ENCODE results near the gene INO80C.
"Not testable (repeated sequence)": the region's sequence is repeated elsewhere in the genome, so short reads cannot be mapped to it uniquely, and the experiment has no call there.

INO80C gene

GRCh38 chr18:35458677-35459441 lies 38.9 kb downstream of the INO80C start:
- DNase-seq: peak; percentile 43 to 45

DNA sequence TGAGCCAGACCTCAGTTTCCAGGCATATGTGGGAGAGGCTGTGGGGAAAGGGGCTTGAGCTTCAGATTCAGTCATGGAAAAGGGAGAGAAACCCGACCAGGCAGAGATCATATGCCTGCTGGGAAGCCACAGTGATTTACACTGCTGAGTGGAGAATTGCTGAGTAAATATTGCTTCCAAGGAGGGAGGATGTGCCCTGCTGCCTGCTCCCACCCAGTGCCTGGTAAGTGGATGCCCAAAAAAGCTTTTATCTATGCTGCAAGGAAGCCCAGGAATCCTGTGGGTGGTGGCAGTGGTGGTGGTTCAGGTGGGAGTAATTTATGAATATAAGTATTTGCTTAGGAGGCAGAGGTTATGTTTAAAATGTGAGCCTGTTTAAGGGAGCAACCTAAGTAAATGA lies 39.5 kb downstream of the INO80C start:
- DNase-seq: no peak

DNA sequence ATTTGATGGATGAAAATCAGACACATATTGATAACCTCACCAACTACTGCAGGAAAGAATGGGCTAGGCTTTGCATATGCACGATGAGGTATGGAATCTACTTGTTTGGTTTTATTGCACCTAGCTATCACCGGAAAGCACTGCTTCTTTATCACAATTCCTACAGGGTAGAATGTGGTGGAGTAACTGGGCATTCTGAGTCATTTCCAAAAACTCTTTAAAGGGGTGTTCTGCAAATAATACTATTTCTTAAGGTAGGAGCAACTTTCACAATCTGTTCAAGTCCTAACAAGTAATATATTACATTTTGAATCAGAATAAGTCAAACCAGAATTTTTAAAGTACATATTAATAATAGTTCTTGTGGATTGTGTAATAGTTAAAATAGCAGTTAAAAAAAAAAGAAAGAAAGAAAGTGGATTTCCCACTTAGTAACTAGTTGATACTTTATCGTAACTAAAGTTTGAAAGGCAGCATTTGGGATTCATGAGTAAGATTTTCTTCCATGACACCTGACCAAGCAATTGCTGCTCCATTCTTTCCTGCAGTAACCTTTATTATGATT lies 40.5 kb downstream of the INO80C start:
- no peak for DNase-seq

DNA sequence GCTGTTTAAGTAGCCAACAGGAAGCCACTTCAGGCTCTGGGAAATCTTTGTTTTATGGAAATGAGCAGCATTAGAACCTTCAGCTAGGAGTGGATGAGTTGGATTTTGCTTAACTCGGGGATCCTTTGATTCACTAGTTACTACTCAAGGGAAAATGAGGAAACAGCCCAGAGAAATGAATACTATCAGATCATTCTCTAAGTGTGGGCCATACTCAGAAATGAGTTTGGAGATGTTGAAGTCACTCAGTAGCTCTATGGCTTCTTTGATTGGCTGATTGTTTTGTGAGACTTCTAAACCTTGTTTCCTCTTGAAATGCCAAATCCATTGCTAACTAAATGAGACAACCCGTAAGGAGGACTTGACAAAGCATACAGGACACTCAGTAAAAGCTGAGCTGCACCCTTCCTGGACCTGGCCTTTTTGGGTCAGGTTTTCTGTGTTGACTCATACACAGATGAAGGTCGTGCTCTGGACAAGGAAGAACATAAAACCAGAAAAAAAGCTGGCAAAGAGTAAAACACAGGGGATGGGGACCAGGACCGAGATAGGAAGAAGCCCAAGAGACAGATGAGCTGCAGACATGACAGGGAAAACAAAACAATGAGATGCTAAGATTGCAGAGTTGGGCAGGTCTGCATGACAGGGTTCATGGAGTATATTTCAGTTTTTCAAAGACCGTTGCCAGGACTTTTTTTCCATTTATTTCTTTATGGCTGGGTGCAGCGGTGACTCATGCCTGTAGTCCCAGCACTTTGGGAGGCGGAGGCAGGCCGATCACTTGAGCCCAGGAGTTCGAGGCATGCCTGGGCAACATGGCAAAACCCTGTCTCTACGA lies 41.6 kb downstream of the INO80C start:
- DNase-seq: no peak

DNA sequence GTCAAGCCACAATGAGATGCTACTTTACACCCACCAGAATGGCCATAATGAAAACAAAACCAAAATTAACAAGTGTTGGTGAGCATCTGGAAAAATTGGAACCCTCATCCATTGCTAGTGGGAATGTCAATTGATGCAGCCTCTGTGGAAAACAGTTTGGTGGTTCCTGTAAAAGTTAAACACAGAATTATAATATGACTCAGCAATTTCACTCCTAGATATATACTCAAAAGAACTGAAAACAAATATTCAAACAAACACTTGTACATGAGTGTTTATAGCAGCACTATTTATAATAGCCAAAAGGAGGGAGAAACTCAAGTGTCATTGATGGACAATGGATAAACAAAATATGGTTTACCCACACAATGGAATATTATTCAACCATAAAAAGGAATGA lies 43.0 kb downstream of the INO80C start:
- no peak for DNase-seq

DNA sequence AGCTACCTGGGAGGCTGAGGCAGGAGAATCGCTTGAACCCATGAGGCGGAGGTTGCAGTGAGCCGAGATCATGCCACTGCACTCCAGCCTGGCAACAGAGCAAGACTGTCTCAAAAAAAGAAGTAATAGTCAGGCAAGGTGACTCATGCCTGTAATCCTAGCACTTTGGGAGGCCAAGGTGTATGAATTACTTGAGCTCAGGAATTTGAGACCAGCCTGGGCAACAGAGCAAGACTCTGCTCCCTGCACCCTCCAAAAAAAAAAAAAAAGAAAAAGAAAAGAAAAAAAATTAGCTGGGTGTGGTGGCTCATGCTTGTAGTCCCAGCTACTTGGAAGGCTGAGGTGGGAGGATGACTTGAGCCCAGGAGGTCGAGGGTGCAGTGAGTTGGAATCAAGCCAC lies 44.7 kb downstream of the INO80C start:
- not testable (repeated sequence) for DNase-seq

- DNase-seq: no peak
Measured at GRCh38 chr18:35451916-35452315, 45.8 kb downstream of the INO80C start.

- no peak for DNase-seq
Measured at GRCh38 chr18:35451032-35451431, 46.7 kb downstream of the INO80C start.

DNA sequence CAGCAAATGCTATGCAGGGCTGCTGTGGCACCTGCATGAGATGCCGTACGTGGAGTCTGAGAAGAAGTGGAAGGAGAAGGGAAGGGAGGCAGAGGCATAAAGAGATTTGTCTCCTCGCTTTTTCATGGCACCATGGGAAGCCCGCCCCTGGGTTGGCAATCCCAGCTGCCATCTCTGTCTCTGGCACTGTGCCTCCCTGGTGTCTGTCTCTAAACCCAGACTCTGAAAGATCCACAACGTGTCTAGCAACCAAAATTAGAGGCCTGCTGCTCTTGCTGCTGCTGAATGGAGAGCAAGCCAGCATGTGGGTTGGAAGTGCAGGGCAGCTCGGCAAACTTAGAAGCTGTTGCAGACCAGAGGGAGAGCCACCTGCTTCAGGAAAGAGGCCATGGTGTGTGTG lies 53.1 kb downstream of the INO80C start:
- DNase-seq: no peak

GRCh38 chr18:35443847-35444246 lies 53.9 kb downstream of the INO80C start:
- DNase-seq: no peak

DNA sequence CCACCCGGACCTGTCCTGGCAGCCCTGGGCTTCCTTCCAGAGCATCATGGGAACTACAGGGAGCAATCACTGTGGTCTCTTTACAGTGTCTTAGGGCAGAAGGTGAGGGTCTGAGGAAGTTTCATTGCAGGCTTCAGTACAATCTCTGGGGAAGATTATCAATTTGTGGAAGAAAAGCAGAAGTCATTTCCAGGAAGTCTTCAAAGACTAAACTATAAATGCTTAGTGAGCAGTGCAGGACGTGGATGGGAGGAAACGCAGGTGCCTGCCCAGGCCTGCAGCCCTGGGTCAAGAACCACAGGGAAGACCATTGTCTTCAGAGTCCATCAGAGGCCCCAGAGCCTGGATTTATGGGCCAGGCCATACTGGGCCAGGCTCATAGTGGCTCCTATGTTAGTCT lies 54.3 kb downstream of the INO80C start:
- peak; percentile 44 to 56 for DNase-seq

- no peak for DNase-seq
Measured at GRCh38 chr18:35442701-35443100, 55.1 kb downstream of the INO80C start.

DNA sequence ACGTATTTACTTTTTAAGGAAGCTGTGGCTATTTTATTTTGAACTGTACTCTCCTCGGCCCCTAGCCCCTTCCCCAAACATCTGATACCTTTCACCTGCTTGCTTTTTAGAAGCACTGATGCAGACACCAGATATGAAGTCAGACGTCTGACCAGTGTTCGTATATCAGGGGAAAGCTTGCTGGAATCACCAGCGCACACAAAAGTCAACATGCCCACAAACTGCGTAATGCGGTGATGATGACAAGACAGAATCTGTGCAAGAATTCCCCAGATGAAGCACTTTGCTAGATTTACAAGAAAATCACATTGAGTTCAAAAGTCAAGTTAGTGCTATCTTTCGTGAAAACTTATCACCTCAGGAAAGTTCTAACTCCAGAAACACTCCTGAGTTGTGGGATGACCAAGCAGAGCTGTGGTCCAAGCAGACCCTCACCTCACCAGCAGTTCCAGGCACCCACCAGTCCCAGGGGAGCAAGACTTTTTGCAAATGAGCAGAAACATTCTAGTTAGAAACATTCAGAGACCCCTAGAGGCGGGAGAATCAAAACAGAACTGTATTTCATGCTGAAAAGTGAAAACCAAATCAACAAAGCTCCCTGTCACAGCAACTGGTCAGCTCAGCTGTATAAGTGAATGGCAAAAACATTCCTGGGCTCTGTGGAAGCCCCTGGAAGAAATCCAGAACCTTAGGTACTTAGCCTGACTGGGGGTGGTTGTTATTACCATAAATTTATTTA lies 55.7 kb downstream of the INO80C start:
- no peak for DNase-seq

- no peak for DNase-seq
Measured at GRCh38 chr18:35438480-35439234, 59.1 kb downstream of the INO80C start.

GRCh38 chr18:35437836-35438235 lies 59.9 kb downstream of the INO80C start:
- no peak for DNase-seq

DNA sequence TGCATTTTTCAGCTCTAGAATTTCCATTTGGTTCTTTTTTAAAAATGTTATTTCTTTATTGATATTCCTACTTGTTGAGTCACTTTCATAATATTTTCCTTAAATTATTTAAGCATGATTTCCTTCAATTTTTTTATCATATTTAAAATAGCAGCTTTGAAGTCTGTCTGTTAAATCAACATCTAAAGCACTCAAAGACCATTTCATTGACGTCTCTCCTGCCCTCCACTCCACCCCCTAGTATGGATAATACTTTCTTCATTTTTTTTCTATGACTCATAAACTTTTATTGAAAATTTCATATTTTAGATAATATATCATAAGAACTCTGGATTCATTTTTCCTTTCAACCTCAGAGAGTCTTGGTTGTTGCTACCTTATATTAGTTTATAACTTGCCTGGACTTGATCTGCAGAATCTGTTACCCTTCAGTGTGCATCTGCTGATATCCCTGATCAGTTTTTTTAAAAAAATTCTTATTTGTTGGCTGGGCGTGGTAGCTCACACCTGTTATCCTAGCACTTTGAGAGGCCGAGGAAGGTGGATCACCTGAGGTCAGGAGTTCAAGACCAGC lies 61.6 kb downstream of the INO80C start:
- DNase-seq: no peak

- no peak for DNase-seq
Measured at GRCh38 chr18:35435401-35435800, 62.4 kb downstream of the INO80C start.

DNA sequence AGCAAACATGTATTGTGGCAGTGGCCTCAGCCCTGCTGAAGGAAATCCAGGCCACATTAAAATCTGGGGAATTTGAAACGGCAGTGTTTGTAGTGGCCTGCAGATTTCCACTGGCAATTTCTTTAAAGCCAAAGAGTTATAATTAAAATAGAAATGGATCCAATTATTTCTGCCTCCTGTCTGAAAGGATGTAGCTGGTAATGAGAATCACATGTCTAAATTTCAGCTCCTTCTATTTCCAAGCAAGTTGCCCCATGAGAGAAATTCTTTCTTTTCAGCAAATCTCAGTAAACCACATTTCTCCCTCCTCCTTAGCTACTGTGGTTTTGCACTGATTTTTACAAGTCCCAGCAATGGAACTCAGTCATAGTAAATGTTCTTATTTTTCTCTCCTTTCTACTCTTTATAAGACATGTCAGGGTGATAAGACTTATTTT lies 65.2 kb downstream of the INO80C start:
- DNase-seq: no peak

- no peak for DNase-seq
Measured at GRCh38 chr18:35431374-35431741, 66.4 kb downstream of the INO80C start.

DNA sequence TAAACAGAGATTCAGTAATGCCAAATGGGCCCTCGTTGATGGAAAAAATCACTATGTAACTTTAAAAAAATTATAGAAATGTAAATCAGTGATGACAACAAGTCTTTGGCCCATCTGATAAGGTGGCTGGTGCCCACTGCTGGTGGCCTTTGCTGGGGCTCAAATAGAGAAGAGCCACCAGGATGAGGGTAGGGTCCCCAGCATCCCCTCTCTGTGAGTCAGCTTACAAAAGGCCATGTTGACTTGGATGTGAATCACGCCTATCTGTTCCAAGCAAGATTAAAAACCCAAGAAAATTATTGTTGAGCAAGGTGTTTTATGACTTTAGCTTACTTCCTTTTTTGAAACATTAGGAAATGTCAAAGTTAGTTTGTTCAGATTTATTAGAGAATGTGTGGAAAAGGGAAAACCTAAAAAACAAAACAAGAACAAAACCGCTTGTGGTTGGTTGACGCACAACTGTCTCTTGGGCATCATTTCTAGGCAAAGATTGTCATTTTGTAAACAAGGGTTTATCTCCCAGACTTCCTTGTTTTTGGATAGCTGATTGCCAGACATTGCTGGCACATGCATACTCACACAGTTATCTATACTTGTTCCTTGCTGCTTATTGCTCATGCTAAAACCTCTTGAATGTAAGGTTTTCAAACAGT lies 66.9 kb downstream of the INO80C start:
- DNase-seq: no peak

DNA sequence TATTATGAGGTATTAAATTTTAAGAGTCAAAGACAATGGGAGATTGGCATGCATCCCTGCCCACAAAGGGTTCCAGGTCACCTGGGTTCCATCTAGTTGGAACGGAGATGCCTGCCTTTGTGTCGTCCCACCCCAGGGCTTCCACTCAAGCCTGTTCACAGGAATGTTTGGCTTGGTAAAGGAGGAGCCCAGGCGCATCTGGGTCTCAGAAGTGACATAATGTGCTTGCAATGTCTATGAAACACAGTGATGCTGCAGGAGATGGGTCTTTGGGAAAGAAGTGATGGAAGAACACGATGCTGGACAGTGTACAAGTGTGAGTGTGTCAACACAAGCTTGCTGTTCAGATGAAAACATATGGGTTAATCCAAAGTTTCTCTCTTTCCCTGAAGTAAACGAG lies 71.0 kb downstream of the INO80C start:
- DNase-seq: no peak

- no peak for DNase-seq
Measured at GRCh38 chr18:35424356-35424755, 73.4 kb downstream of the INO80C start.

Data from Kasumi-1 (cell line).